ENCODE data around the gene EGR1. TPM values are rescaled to one million over a fixed set of nuclear protein-coding genes. Genes with fewer than 3 reads are reported as not detected.

The EGR1 gene
- polyA plus RNA-seq, 2 of the 4 experiments (the other 2 are of a cell fraction), result 0.59 to 49.3 TPM

DNA sequence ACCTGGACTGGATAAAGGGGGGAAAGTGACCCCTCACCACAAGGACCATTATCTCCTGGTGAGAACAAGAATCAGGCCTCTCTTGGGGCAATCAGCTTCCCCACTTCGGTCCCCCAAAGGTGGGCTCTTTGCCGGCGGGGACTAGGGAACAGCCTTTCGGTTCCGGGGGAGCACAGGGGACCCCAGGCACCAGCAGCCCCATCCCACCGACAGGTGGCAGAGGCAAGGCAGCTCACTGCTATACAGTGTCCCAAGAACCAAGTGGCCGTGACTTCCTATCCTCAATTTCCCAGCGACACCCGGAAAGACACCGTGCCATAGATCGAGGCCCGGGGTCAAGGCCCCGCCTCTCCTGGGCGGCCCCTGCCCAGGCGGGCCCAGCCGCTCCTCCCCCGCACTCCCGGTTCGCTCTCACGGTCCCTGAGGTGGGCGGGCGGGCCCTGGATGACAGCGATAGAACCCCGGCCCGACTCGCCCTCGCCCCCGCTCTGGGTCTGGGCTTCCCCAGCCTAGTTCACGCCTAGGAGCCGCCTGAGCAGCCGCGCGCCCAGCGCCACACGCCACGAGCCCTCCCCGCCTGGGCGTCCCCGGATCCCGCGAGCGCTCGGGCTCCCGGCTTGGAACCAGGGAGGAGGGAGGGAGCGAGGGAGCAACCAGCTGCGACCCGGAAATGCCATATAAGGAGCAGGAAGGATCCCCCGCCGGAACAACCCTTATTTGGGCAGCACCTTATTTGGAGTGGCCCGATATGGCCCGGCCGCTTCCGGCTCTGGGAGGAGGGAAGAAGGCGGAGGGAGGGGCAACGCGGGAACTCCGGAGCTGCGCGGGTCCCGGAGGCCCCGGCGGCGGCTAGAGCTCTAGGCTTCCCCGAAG lies 655 bp upstream of the EGR1 start:
- DNase-seq (ENCODE audit: low read depth in 1 of 2, low spot score in 1 of 2), result peak; percentile 94 to 97
- peak; percentile 60 to 75 for ATAC-seq
- 2% methylated on average over 27 of the region's 64 CpGs for WGBS (ENCODE audit: missing lambda C conversion rate)
- ChIA-PET POLR2A (interaction anchor here (0.6 to 3.3 kb wide), 22 partner anchors 9 to 251 kb away, joined by 3 to 34 read pairs (median 4); partner anchors contain the start of genes CDC23, CDC25C, ETF1 and FAM53C), CTCF (interaction anchor here (1.0 to 14.7 kb wide), 18 partner anchors 9 to 285 kb away, joined by 3 to 199 read pairs (median 4); no protein-coding TSS in a partner anchor)
- peak overlapping the region; percentile 95 to 96 for H3K27ac ChIP-seq
- H3K9me3 ChIP-seq, result no peaks in the 10 kb centered on the region
- TF ChIP-seq, protein P1, sequence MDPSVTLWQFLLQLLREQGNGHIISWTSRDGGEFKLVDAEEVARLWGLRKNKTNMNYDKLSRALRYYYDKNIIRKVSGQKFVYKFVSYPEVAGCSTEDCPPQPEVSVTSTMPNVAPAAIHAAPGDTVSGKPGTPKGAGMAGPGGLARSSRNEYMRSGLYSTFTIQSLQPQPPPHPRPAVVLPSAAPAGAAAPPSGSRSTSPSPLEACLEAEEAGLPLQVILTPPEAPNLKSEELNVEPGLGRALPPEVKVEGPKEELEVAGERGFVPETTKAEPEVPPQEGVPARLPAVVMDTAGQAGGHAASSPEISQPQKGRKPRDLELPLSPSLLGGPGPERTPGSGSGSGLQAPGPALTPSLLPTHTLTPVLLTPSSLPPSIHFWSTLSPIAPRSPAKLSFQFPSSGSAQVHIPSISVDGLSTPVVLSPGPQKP (IDR thresholded peaks at IDR 0.05; ENCODE audit: low read depth, low read length), result peak; percentile 100
- TF ChIP-seq MAZ (IDR thresholded peaks at IDR 0.05; ENCODE audit: borderline replicate concordance, low read depth, low read length), result peak; percentile 79; the same call in 1 of the 2 replicates
- no peak for TF ChIP-seq NPAS2 (CRISPR knock-in tag; IDR thresholded peaks at IDR 0.05; ENCODE audit: borderline replicate concordance)
- no peak for TF ChIP-seq GATA3 (IDR thresholded peaks at IDR 0.05; ENCODE audit: borderline replicate concordance)
- 0 out of 2 replicates have a peak, but pooled peaks have one; percentile 59 for TF ChIP-seq TFCP2L1 (CRISPR knock-in tag; IDR thresholded peaks at IDR 0.05)
- 0 out of 2 replicates have a peak, but pooled peaks have one; percentile 21 for TF ChIP-seq HOXB5 (CRISPR knock-in tag; IDR thresholded peaks at IDR 0.05)
- TF ChIP-seq CBX2 (IDR thresholded peaks at IDR 0.05; ENCODE audit: borderline replicate concordance, low read depth), result no peak
- TF ChIP-seq EP300 (IDR thresholded peaks at IDR 0.05), result no peak
- no peak for TF ChIP-seq CHD4 (IDR thresholded peaks at IDR 0.05; ENCODE audit: borderline replicate concordance)
- TF ChIP-seq POLR2AphosphoS2 (conservative IDR thresholded peaks at IDR 0.05; ENCODE audit: low read length), result 0 out of 2 replicates have a peak, but pooled peaks have one; percentile 20
- TF ChIP-seq, protein P2, sequence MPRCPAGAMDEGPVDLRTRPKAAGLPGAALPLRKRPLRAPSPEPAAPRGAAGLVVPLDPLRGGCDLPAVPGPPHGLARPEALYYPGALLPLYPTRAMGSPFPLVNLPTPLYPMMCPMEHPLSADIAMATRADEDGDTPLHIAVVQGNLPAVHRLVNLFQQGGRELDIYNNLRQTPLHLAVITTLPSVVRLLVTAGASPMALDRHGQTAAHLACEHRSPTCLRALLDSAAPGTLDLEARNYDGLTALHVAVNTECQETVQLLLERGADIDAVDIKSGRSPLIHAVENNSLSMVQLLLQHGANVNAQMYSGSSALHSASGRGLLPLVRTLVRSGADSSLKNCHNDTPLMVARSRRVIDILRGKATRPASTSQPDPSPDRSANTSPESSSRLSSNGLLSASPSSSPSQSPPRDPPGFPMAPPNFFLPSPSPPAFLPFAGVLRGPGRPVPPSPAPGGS (IDR thresholded peaks at IDR 0.05), result peak; percentile 58; the same call in 1 of the 3 replicates
- TF ChIP-seq ZFP36 (IDR thresholded peaks at IDR 0.05; ENCODE audit: borderline replicate concordance, partially characterized antibody), result peak; percentile 100
- TF ChIP-seq, protein P3, sequence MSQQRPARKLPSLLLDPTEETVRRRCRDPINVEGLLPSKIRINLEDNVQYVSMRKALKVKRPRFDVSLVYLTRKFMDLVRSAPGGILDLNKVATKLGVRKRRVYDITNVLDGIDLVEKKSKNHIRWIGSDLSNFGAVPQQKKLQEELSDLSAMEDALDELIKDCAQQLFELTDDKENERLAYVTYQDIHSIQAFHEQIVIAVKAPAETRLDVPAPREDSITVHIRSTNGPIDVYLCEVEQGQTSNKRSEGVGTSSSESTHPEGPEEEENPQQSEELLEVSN (IDR thresholded peaks at IDR 0.05; ENCODE audit: borderline replicate concordance, low read depth), result peak; percentile 29; the same call in 1 of the 2 replicates
- TF ChIP-seq POLR2A (IDR thresholded peaks at IDR 0.05; ENCODE audit: low read length), result peak; percentile 59
- TF ChIP-seq, protein P4, sequence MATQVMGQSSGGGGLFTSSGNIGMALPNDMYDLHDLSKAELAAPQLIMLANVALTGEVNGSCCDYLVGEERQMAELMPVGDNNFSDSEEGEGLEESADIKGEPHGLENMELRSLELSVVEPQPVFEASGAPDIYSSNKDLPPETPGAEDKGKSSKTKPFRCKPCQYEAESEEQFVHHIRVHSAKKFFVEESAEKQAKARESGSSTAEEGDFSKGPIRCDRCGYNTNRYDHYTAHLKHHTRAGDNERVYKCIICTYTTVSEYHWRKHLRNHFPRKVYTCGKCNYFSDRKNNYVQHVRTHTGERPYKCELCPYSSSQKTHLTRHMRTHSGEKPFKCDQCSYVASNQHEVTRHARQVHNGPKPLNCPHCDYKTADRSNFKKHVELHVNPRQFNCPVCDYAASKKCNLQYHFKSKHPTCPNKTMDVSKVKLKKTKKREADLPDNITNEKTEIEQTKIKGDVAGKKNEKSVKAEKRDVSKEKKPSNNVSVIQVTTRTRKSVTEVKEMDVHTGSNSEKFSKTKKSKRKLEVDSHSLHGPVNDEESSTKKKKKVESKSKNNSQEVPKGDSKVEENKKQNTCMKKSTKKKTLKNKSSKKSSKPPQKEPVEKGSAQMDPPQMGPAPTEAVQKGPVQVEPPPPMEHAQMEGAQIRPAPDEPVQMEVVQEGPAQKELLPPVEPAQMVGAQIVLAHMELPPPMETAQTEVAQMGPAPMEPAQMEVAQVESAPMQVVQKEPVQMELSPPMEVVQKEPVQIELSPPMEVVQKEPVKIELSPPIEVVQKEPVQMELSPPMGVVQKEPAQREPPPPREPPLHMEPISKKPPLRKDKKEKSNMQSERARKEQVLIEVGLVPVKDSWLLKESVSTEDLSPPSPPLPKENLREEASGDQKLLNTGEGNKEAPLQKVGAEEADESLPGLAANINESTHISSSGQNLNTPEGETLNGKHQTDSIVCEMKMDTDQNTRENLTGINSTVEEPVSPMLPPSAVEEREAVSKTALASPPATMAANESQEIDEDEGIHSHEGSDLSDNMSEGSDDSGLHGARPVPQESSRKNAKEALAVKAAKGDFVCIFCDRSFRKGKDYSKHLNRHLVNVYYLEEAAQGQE (IDR thresholded peaks at IDR 0.05), result peak; percentile 76
- peak; percentile 57; the same call in 1 of the 2 replicates for TF ChIP-seq PHF8 (IDR thresholded peaks at IDR 0.05; ENCODE audit: borderline replicate concordance, low read depth)
- TF ChIP-seq JUN (IDR thresholded peaks at IDR 0.05), result no peak; a peak in 1 of 5 replicates
- peak; percentile 81 for TF ChIP-seq CHD2 (IDR thresholded peaks at IDR 0.05; ENCODE audit: low read length, partially characterized antibody)
- no peak for TF ChIP-seq HEYL (CRISPR knock-in tag; IDR thresholded peaks at IDR 0.05)
- TF ChIP-seq, protein P5, sequence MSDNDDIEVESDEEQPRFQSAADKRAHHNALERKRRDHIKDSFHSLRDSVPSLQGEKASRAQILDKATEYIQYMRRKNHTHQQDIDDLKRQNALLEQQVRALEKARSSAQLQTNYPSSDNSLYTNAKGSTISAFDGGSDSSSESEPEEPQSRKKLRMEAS (IDR thresholded peaks at IDR 0.05), result peak; percentile 51; the same call in 1 of the 2 replicates
- TF ChIP-seq, protein P6, sequence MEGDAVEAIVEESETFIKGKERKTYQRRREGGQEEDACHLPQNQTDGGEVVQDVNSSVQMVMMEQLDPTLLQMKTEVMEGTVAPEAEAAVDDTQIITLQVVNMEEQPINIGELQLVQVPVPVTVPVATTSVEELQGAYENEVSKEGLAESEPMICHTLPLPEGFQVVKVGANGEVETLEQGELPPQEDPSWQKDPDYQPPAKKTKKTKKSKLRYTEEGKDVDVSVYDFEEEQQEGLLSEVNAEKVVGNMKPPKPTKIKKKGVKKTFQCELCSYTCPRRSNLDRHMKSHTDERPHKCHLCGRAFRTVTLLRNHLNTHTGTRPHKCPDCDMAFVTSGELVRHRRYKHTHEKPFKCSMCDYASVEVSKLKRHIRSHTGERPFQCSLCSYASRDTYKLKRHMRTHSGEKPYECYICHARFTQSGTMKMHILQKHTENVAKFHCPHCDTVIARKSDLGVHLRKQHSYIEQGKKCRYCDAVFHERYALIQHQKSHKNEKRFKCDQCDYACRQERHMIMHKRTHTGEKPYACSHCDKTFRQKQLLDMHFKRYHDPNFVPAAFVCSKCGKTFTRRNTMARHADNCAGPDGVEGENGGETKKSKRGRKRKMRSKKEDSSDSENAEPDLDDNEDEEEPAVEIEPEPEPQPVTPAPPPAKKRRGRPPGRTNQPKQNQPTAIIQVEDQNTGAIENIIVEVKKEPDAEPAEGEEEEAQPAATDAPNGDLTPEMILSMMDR (IDR thresholded peaks at IDR 0.05), result peak; percentile 47; the same call in 2 of the 3 replicates
- peak; percentile 15; the same call in 1 of the 2 replicates for TF ChIP-seq RARB (CRISPR knock-in tag; IDR thresholded peaks at IDR 0.05)
- peak overlapping the region; percentile 95 for H3K4me2 ChIP-seq
- H3K4me3 ChIP-seq, result peak overlapping the region; percentile 66
- FAIRE-seq, result no peak
- H3K4me1 ChIP-seq, result peaks cover 12% of the 10 kb centered on the region
